Smooth muscle cell (in vitro differentiated cells): ENCODE data around the gene CXCR3. TPM values are rescaled to one million over a fixed set of nuclear protein-coding genes. Genes with fewer than 3 reads are reported as not detected.

Experiments used
- DNase-seq: peaks from one replicate; lab custom pipeline; 2025; ENCODE audit not compliant: unreplicated experiment; lab: John Stamatoyannopoulos, UW
- H2AFZ ChIP-seq: fragments of 200-600 bp; sonication (generic); 2 replicates; pipeline ENCODE4 v1.6.0; 2016; ENCODE audit warnings: antibody characterized with exemption, low read depth, mild to moderate bottlenecking
- H3F3A ChIP-seq: fragments of 200-600 bp; sonication (generic); 2 replicates; pipeline ENCODE4 v1.6.0; 2017; ENCODE audit warnings: antibody characterized with exemption, low read depth
- H3K27ac ChIP-seq: fragments of 200-600 bp; sonication (generic); 2 replicates; pipeline ENCODE4 v1.5.1; 2016; ENCODE audit warnings: low read depth, mild to moderate bottlenecking
- H3K27me3 ChIP-seq: fragments of 200-600 bp; sonication (generic); 2 replicates; pipeline ENCODE4 v1.6.1; 2016; ENCODE audit warnings: low read depth, mild to moderate bottlenecking
- H3K36me3 ChIP-seq: fragments of 200-600 bp; sonication (generic); 2 replicates; pipeline ENCODE4 v1.5.1; 2016; ENCODE audit warnings: low read depth
- H3K4me1 ChIP-seq: fragments of 200-600 bp; sonication (generic); 2 replicates; pipeline ENCODE4 v1.5.1; 2016; ENCODE audit warnings: low read depth
- H3K4me2 ChIP-seq: fragments of 200-600 bp; sonication (generic); 2 replicates; pipeline ENCODE4 v1.6.0; 2016; ENCODE audit warnings: mild to moderate bottlenecking
- H3K4me3 ChIP-seq: fragments of 200-600 bp; sonication (generic); 2 replicates; pipeline ENCODE4 v1.5.1; 2016; ENCODE audit warnings: mild to moderate bottlenecking
- H3K79me2 ChIP-seq: fragments of 200-600 bp; sonication (generic); 2 replicates; pipeline ENCODE4 v1.6.0; 2016; ENCODE audit warnings: low read depth, mild to moderate bottlenecking
- H3K9ac ChIP-seq: fragments of 200-600 bp; sonication (generic); 2 replicates; pipeline ENCODE4 v1.6.0; 2016; ENCODE audit warnings: low read depth
- H3K9me3 ChIP-seq: fragments of 200-600 bp; sonication (generic); replicated peaks from 2 replicates; pipeline ENCODE4 v1.5.1; 2016; ENCODE audit warnings: low read depth
- H4K20me1 ChIP-seq: fragments of 200-600 bp; sonication (generic); 2 replicates; pipeline ENCODE4 v1.6.0; 2016; ENCODE audit warnings: low read depth
- whole genome bisulfite sequencing: methylation state at CpG from one replicate; pipeline ENCODE4 v1.1.7; 2016; ENCODE audit warnings: low lambda C conversion rate; 5-methylcytosine and 5-hydroxymethylcytosine counted together
- polyA plus RNA-seq: library from polyadenylated mRNA; unstranded; fragments of >200 nt; fragmentation: Nextera tagmentation; extraction: Ambion mirVana; gene quantifications from 2 replicates; pipeline ENCODE4 v1.2.1, GENCODE V29; 2016
- total RNA-seq: library from RNA; depleted of rRNA; stranded (reverse); fragments of >200 nt; gene quantifications from 2 replicates; pipeline ENCODE4 v1.2.3, GENCODE V29; 2014
- TF ChIP-seq, protein P1 (sequence below): fragments of 200-600 bp; sonication (generic); IDR thresholded peaks from 2 replicates; pipeline ENCODE4 v1.5.1; 2017; ENCODE audit warnings: borderline replicate concordance, mild to moderate bottlenecking, antibody characterized with exemption; ENCODE audit not compliant: insufficient read depth, poor library complexity, severe bottlenecking

CXCR3 gene
- total and polyA plus RNA-seq, 2 experiments from 2014 or later, result 0.53 TPM; not detected in 1

GRCh38 chrX:71621603-71622002, 3.3 kb upstream of the CXCR3 start:
- 72% methylated on average over 6 of the region's 6 CpGs for WGBS
- H3F3A ChIP-seq, result no peaks in the 10 kb centered on the region
- H3K9me3 ChIP-seq, result no peaks in the 10 kb centered on the region
- no peak overlapping the region for H3K9ac ChIP-seq
- no peak overlapping the region for H3K27ac ChIP-seq
- no peaks in the 10 kb centered on the region for H4K20me1 ChIP-seq
- H3K79me2 ChIP-seq, result no peaks in the 10 kb centered on the region
- DNase-seq, result no peak
- no peak overlapping the region for H3K4me3 ChIP-seq
- no peak overlapping the region for H2AFZ ChIP-seq
- no peaks in the 10 kb centered on the region for H3K27me3 ChIP-seq
- no peaks in the 10 kb centered on the region for H3K36me3 ChIP-seq
- TF ChIP-seq, protein P1, sequence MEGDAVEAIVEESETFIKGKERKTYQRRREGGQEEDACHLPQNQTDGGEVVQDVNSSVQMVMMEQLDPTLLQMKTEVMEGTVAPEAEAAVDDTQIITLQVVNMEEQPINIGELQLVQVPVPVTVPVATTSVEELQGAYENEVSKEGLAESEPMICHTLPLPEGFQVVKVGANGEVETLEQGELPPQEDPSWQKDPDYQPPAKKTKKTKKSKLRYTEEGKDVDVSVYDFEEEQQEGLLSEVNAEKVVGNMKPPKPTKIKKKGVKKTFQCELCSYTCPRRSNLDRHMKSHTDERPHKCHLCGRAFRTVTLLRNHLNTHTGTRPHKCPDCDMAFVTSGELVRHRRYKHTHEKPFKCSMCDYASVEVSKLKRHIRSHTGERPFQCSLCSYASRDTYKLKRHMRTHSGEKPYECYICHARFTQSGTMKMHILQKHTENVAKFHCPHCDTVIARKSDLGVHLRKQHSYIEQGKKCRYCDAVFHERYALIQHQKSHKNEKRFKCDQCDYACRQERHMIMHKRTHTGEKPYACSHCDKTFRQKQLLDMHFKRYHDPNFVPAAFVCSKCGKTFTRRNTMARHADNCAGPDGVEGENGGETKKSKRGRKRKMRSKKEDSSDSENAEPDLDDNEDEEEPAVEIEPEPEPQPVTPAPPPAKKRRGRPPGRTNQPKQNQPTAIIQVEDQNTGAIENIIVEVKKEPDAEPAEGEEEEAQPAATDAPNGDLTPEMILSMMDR, result no peak
- H3K4me1 ChIP-seq, result no peaks in the 10 kb centered on the region
- H3K4me2 ChIP-seq, result no peak overlapping the region

DNA sequence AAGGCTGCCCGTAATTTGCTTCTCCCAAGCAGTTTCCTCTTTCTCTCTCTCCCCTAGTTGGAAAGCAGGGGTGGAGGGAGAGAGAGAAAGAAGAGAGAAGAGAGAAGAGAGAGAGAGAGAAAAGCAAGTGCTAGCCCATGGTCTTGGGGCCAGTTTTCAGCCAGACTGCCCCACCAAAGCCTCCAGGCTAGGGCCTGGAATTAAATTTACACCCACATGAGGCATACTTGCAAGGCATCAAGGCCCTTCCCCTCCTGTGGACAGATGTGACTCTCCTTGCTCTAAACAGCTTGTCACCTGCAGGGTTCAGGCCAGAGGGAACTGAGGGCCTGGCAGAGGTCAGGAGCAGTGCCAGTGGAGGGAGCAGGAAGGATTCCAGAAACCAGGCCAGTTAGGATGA, 1.7 kb upstream of the CXCR3 start:
- peak overlapping the region; percentile 89 for H3K27ac ChIP-seq
- H3K79me2 ChIP-seq, result no peaks in the 10 kb centered on the region
- H2AFZ ChIP-seq, result no peak overlapping the region
- H3K9me3 ChIP-seq, result no peaks in the 10 kb centered on the region
- H4K20me1 ChIP-seq, result no peaks in the 10 kb centered on the region
- no peaks in the 10 kb centered on the region for H3K36me3 ChIP-seq
- TF ChIP-seq, protein P1, result no peak
- no peaks in the 10 kb centered on the region for H3F3A ChIP-seq
- no peak overlapping the region for H3K4me2 ChIP-seq
- H3K9ac ChIP-seq, result peak overlapping the region; percentile 68
- no peaks in the 10 kb centered on the region for H3K27me3 ChIP-seq
- DNase-seq, result no peak
- WGBS, result 80% methylated on average over 1 of the region's 1 CpG
- H3K4me1 ChIP-seq, result no peaks in the 10 kb centered on the region
- no peak overlapping the region for H3K4me3 ChIP-seq

- peak overlapping the region; percentile 32 for H3K4me2 ChIP-seq
- no peaks in the 10 kb centered on the region for H3K36me3 ChIP-seq
- H3K4me1 ChIP-seq, result no peaks in the 10 kb centered on the region
- H3K79me2 ChIP-seq, result no peaks in the 10 kb centered on the region
- H3K9ac ChIP-seq, result peak overlapping the region; percentile 68
- no peak for DNase-seq
- peak overlapping the region; percentile 89 for H3K27ac ChIP-seq
- H4K20me1 ChIP-seq, result no peaks in the 10 kb centered on the region
- 60% methylated on average over 8 of the region's 8 CpGs for WGBS
- no peak overlapping the region for H2AFZ ChIP-seq
- no peaks in the 10 kb centered on the region for H3K9me3 ChIP-seq
- TF ChIP-seq, protein P1, result no peak
- H3K4me3 ChIP-seq, result no peak overlapping the region
- H3F3A ChIP-seq, result no peaks in the 10 kb centered on the region
- no peaks in the 10 kb centered on the region for H3K27me3 ChIP-seq
Observed at GRCh38 chrX:71619193-71619592, 882 bp upstream of the CXCR3 start.

GRCh38 chrX:71618787-71619186, 476 bp upstream of the CXCR3 start:
- Histone ChIP-seq H3K79me2 (no peaks in the 10 kb centered on the region), H4K20me1 (no peaks in the 10 kb centered on the region), H2AFZ (no peak overlapping the region), H3K36me3 (no peaks in the 10 kb centered on the region), H3K27me3 (no peaks in the 10 kb centered on the region), H3K4me3 (no peak overlapping the region), H3F3A (no peaks in the 10 kb centered on the region), H3K27ac (peak overlapping the region; percentile 89), H3K9me3 (no peaks in the 10 kb centered on the region), H3K9ac (peak overlapping the region; percentile 56), H3K4me1 (no peaks in the 10 kb centered on the region), H3K4me2 (peak overlapping the region; percentile 32)
- DNase-seq, result no peak
- WGBS, result 64% methylated on average over 3 of the region's 3 CpGs
- TF ChIP-seq, protein P1, result no peak
